Activated T-helper 9 cell treated with anti-CD3 and anti-CD28 coated beads, Interleukin-2, amount 50 U/mL, for 16 hours (primary cell): Measurements from ENCODE around the gene VPS33B.
A peak's percentile ranks its signal among the peaks of the same experiment; 100 is the strongest.
"Not testable (repeated sequence)": the region's sequence is repeated elsewhere in the genome, so short reads cannot be mapped to it uniquely, and the experiment has no call there.

Experiments used
- DNase-seq: peaks from one replicate; pipeline ENCODE4 v3.0.0-alpha.2; 2020; ENCODE audit warnings: low read depth

Gene VPS33B

DNA sequence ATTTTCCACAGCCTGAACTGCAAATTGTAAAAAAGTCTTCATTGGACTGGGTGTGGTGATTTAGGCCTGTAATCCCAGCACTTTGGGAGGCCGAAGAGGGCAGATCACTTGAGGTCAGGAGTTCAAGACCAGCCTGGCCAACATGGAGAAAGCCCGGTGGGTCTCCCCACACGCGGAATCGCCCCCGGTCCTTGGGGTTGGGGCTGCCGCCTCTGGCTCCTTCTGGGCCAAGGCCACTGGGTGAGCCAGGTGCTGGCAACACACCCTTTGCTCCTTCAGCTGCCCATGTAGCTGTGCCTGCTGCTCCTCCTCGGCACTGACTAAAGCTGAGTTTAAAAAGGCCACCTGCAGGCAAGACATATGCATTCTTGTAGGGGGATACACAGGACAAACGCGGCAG lies 9.4 kb upstream of the VPS33B start:
- DNase-seq = no peak

GRCh38 chr15:91027677-91028076 lies 5.3 kb upstream of the VPS33B start:
- no peak for DNase-seq

DNA sequence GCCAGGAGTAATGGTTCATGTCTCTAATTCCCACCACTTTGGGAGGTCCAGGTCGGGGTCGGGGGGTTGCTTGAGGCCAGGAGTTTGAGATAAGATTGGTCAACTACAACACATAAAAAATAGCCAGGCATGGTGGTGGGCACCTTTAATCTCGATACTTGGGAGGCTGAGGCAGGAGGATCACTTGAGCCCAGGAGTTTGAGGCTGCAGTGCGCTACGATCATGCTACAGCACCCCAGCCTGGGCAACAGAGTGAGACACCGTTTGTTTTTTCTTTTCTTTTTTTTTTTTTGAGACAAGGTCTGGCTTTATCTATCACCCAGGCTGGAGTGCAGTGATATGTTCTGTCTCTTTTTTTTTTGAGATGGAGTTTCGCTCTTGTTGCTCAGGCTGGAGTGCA lies 1.3 kb upstream of the VPS33B start:
- no peak for DNase-seq

DNA sequence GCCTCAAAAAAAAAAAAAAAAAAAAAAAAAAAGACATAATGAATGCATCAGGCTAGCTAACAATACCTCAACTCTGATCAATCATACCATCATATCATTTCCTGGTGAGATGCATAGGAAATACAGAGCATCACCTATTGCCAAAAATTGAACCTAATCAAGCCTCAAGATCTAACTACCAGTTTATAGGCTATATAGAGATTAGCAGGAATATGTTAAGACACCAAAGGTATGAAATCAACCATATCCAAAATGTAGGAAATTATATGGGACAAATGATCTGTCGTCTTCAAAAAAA lies 387 bp upstream of the VPS33B start:
- no peak for DNase-seq

DNA sequence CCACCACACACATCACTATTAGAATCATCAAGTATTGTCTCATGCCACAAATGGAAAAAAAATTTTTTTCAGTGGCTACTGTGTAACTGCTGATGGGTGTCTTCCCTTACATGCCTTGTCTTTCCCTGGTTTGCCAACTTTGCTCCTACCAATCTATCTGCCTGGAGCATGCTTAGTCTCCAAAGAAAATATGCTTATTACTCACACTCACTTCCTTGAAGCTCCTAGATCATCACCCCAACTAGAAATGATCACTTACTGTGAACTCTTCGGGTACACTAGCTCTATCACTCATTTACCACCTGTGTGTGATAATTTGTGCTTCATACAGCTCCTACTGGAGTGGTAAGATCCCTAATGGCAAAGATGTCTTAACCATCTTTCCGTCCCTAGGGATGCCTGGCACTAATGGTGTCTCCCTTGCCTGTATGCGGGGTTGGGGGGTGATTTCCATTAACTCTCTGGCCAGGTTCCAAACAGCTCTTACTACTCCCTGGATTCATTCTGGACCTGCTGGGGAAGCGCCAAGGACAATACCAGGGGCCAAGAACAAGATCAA lies 799 bp downstream of the VPS33B start:
- no peak for DNase-seq

DNA sequence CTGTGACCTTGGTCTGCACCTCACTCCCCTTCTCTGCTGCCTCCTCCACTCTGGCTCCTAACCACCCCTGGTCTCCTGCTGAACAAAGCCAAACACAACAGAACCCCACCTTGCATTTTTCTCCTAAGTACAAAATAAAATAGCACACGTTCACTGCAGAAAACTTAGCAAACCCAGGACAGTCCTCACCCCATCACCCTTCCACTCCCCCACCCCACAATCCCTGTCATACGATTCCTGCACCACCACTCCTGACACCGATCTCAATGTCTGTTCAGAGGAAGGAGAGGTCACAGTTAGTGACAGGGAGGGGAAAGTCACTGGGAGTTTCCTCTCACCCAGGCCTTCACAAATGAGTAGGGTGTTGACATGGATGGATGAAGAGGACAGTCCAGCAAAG lies 4.2 kb downstream of the VPS33B start:
- no peak for DNase-seq

DNA sequence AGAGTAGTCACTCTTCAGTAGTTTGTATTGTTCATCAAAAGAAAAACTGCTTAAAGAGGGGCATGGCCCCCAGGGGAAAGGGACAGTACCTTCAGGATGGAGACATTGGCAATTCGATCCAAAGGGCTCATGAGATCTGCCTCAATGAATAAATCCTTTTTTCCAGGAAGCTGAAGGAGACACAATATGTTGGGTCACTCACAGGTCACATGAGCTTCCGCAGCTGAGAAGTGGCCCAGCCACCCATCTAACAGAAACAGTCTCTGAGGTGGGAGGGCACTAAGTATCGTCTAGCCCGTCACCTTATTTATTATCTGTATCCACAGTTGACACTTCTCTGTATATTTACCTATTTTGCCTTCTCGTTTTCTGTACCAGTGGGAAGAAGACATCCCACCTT lies 4.7 kb downstream of the VPS33B start:
- DNase-seq = no peak

- DNase-seq = not testable (repeated sequence)
Observed at GRCh38 chr15:91013701-91014100, 8.7 kb downstream of the VPS33B start.

- DNase-seq = no peak
Observed at GRCh38 chr15:91007266-91007665, 15.1 kb downstream of the VPS33B start.

- no peak for DNase-seq
Observed at GRCh38 chr15:91001209-91001608, 21.2 kb downstream of the VPS33B start.

DNA sequence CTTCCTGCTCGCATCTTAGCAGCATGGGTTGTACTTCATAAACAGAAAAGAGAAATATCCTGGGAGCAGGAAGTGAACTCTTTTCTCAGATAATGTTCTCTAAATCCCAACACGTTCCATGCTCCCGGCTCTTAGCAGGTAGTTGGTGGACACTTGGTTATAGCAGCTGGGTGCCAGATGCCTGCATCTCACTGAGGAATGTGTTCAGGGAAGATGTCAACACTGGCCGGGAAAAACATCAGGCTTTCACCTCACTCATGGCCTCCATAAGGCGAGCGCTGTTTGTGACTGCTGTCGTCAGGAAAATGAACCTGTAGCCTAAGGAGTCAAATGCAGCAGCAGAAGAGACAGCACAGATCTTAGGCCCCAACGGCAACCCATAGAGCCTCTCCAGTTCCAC lies 23.7 kb downstream of the VPS33B start:
- no peak for DNase-seq

DNA sequence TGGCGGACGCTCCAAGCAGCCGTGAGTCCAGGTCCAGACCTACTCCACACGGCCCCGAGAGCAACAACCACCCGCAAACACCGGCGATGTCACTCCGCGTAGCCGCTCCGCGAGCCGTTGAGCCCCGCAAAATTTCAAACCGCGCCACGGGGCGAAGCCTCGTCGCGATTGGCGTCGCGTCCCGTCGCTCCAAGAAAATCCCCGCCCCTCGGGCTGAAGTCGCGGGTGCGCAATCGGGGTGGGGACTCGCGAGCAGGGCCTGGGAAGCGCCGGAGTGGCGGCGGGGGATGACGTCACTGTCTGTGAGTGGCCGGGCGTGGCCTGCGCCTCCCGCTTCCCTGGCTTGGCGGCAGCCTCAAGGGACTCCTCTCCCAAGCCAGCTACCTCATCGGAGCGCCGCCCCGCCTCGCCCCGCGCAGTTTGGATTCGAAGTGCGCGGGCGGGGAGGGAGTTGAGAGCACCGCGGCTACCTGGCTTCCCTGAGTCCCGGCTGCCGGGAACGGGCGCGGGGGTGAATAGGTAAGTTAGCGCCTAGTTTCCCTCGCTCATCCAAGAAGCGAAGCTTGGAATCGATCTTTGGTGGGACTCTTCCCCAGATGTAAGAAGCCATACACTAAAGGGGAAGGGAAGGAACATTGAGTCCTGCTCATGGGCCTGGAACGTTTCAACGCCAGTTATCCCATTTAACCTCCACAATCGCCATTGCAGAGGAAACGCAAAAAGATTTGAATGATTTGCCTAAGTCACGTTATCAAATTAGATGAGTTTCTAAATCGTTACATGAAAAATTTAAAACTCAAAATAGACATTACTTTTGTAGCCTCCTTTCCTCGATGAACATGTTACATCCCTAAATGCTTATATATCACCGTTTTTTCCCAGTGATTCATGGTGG lies 27.7 kb downstream of the VPS33B start, which contains the start of gene PRC1:
Gene PRC1 (minus strand): TSS at position 119 of the 895 bp plus-strand sequence. CDS start 118 bp downstream, at position 1.
- DNase-seq = peak; percentile 95

DNA sequence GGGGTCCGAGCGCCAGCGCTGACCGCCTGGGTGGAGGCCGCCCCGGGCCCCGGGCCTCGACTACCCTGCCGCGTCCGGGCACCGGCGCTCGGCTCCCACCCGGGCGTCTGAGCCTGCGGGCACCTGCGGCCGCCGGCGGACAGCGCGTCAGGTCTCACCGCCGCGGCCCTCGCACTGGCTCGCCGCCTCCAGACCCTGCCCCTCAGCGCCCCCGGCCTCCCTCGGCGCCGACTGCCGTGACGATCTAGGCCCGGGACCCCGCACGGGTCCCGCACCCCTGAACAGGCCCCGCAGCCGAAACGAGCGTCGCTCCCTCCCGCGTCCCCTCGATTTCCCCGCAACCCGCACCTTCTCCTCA lies 28.4 kb downstream of the VPS33B start:
- DNase-seq = peak; percentile 0

GRCh38 chr15:90991587-90992285 lies 30.7 kb downstream of the VPS33B start:
- DNase-seq = no peak

GRCh38 chr15:90990446-90990845 lies 31.9 kb downstream of the VPS33B start:
- DNase-seq = no peak

- no peak for DNase-seq
Observed at GRCh38 chr15:90989040-90989768, 33.2 kb downstream of the VPS33B start.

DNA sequence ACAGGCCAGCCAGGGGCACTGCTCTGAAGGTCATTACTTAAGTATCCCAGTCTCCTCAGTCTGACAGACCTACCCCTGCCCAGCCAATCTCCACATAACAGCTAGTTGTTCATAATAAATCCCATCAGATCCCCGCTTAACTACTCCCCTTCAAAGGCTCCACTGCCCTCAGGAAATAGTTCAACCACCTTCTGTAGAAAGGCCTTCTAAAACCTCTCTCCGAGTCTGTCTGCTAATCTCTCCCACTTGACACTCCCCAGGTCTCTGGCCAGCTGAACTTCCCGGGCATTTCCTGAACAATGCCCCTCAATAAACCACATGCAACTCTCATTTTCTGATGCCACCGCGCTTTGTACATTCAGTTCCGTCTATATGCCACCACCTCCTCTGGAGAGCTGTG lies 34.1 kb downstream of the VPS33B start:
- DNase-seq = no peak

- DNase-seq = no peak
Observed at GRCh38 chr15:90987561-90988141, 34.7 kb downstream of the VPS33B start.

GRCh38 chr15:90986790-90987507 lies 35.4 kb downstream of the VPS33B start:
- DNase-seq = no peak

DNA sequence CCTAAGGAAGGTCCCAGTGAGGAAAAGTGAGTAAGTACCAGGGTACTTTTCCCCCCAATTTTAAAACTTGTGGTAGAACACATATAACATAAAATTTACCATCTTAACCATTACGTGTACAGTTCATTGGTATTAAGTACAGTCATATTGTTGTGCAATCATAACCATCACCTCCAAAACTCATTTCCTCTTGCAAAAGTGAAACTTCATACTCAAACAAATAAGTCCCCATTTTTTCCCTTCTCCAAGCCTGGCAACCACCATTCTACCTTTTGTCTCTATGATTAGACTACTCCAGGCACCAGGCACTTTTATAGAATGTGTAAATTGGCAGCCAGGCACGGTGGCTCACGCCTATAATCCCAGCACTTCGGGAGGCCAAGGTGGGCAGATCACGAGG lies 40.3 kb downstream of the VPS33B start:
- DNase-seq = no peak

GRCh38 chr15:90981681-90982080 lies 40.7 kb downstream of the VPS33B start:
- DNase-seq = no peak

DNA sequence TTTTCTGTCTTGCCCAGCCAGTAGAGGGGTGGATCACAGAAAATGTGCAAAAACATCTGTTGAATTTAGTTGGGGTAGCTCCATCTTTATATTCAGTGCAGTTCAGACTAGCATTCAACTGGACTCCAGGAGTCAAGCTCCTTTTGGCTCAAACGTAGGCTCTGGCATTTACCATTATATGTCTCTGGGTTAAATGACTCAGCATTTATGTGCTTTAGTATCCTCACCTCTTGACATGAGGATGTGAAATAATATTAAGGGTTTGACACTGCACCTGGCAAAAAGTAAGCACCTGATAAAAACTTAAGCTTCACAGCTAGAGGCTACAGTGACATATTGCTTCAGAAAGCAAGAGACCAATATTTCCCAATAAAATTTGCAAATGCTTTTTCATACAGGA lies 42.8 kb downstream of the VPS33B start:
- DNase-seq = no peak
